Esophagus mucosa (tissue), 1 donor: ENCODE results near the gene SUSD1. TPM values are rescaled to one million over a fixed set of nuclear protein-coding genes. Genes with fewer than 3 reads are reported as not detected.
"Not testable (repeated sequence)": the region's sequence is repeated elsewhere in the genome, so short reads cannot be mapped to it uniquely, and the experiment has no call there.

Source experiments
- ATAC-seq: fragments of 200-7000 bp; cut with Tn5 transposase; one replicate; pipeline ENCODE4 v1.9.1; 2020
- total RNA-seq: library from RNA; stranded (reverse); gene quantifications from one replicate; pipeline ENCODE4 v1.2.4, GENCODE V29; 2023
- donor health status: DM: yes; HTN: yes; CAD: no.

The SUSD1 gene
- total RNA-seq, 1 donor from 2014 or later = 4.9 TPM

- ATAC-seq = no peak
Measured at GRCh38 chr9:112129246-112129645, 45.9 kb downstream of the SUSD1 start.

GRCh38 chr9:112128399-112128798 lies 46.7 kb downstream of the SUSD1 start:
- ATAC-seq = not testable (repeated sequence)

- ATAC-seq = no peak
Measured at GRCh38 chr9:112127281-112127680, 47.8 kb downstream of the SUSD1 start.

GRCh38 chr9:112125951-112126388 lies 49.1 kb downstream of the SUSD1 start:
- ATAC-seq = no peak

- no peak for ATAC-seq
Measured at GRCh38 chr9:112124156-112124555, 50.9 kb downstream of the SUSD1 start.

GRCh38 chr9:112121633-112122032 lies 53.5 kb downstream of the SUSD1 start:
- ATAC-seq = no peak

GRCh38 chr9:112120439-112120925 lies 54.6 kb downstream of the SUSD1 start:
- ATAC-seq = peak; percentile 83

GRCh38 chr9:112120030-112120341 lies 55.1 kb downstream of the SUSD1 start:
- ATAC-seq = no peak

- peak; percentile 30 for ATAC-seq
Measured at GRCh38 chr9:112119225-112120029, 55.7 kb downstream of the SUSD1 start.

GRCh38 chr9:112118009-112118408 lies 57.1 kb downstream of the SUSD1 start:
- ATAC-seq = no peak

GRCh38 chr9:112115970-112116753 lies 58.9 kb downstream of the SUSD1 start:
- ATAC-seq = no peak

- ATAC-seq = no peak
Measured at GRCh38 chr9:112115109-112115508, 60.0 kb downstream of the SUSD1 start.

GRCh38 chr9:112112941-112113681 lies 62.0 kb downstream of the SUSD1 start:
- peak; percentile 72 for ATAC-seq

- ATAC-seq = peak; percentile 81
Measured at GRCh38 chr9:112112519-112112918, 62.6 kb downstream of the SUSD1 start.

GRCh38 chr9:112111461-112111860 lies 63.6 kb downstream of the SUSD1 start:
- ATAC-seq = no peak

- no peak for ATAC-seq
Measured at GRCh38 chr9:112110777-112111113, 64.4 kb downstream of the SUSD1 start.

GRCh38 chr9:112110094-112110776 lies 64.9 kb downstream of the SUSD1 start:
- ATAC-seq = peak; percentile 70

GRCh38 chr9:112104901-112105300 lies 70.2 kb downstream of the SUSD1 start:
- no peak for ATAC-seq

- no peak for ATAC-seq
Measured at GRCh38 chr9:112104401-112104800, 70.7 kb downstream of the SUSD1 start.

GRCh38 chr9:112103405-112103804 lies 71.7 kb downstream of the SUSD1 start:
- no peak for ATAC-seq

GRCh38 chr9:112097712-112098688 lies 77.1 kb downstream of the SUSD1 start:
- ATAC-seq = peak; percentile 87
